HG03354 (cell line): Measurements from ENCODE around the gene CALML3.

ENCODE experiments used
- ATAC-seq: cut with Tn5 transposase; IDR thresholded peaks from one replicate; pipeline ENCODE4 v1.9.1; 2021; ENCODE audit warnings: mild to moderate bottlenecking; ENCODE audit not compliant: unreplicated experiment, poor library complexity, severe bottlenecking

The CALML3 gene

GRCh38 chr10:5576154-5576748 lies 51.5 kb downstream of the CALML3 start:
- no peak for ATAC-seq
